22Rv1 (cell line): Measurements from ENCODE around the gene UNC5C.

Source experiments
- H3K27ac ChIP-seq: fragments of 450-650 bp; 2 replicates; pipeline ENCODE4 v1.5.1; 2017
- CTCF ChIP-seq: fragments of 450-650 bp; IDR thresholded peaks from 2 replicates; pipeline ENCODE4 v1.5.1; 2017; ENCODE audit warnings: mild to moderate bottlenecking
- ZFX ChIP-seq: fragments of 450-650 bp; IDR thresholded peaks from 2 replicates; pipeline ENCODE4 v1.6.1; 2017; ENCODE audit warnings: antibody characterized with exemption, borderline replicate concordance

Gene UNC5C

GRCh38 chr4:95537863-95538488 lies 10.8 kb downstream of the UNC5C start:
- H3K27ac ChIP-seq = no peak overlapping the region
- TF ChIP-seq ZFX (no peak), CTCF (no peak)

DNA sequence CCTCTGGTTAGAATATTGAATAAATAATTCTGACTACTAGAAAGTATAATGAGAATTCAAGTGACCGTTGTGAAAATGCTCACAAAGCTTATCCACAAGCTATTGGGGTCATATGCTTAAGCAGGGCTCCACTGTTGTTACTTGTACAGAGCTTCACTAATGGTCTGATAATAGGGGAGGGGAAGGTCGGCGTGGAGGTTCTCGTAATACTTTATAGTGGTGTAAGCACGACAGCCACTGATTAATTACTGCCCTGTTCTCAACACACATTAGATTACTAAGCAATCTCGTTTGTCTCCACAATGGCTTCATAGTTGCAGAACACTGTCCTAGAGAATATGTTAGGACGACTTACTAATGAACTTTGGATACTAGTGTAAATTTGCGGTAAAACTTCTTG lies 11.6 kb downstream of the UNC5C start:
- no peak overlapping the region for H3K27ac ChIP-seq
- TF ChIP-seq CTCF = no peak

GRCh38 chr4:95536650-95537049 lies 12.1 kb downstream of the UNC5C start:
- TF ChIP-seq ZFX (no peak), CTCF (no peak)
- no peak overlapping the region for H3K27ac ChIP-seq

- no peak overlapping the region for H3K27ac ChIP-seq
- no peak for TF ChIP-seq CTCF
Observed at GRCh38 chr4:95535180-95535579, 13.6 kb downstream of the UNC5C start.

- TF ChIP-seq ZFX = no peak
- no peak for TF ChIP-seq CTCF
- no peak overlapping the region for H3K27ac ChIP-seq
Observed at GRCh38 chr4:95534032-95534431, 14.7 kb downstream of the UNC5C start.

DNA sequence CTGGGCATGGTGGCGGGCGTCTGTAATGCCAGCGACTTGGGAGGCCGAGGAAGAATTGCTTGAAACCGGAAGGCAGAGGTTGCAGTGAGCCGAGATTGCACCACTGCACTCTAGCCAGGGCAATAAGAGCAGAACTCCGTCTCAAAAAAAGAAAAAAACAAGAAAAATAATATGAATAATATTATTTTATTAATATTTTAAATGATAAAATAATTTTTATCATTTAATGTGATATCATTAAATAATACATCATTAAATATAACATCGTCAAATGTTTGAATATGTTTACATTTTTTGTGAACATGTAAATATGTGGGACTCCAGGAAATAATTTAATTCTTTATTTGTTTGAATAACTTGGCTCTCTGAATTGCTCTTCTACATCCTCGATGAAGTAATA lies 15.5 kb downstream of the UNC5C start:
- no peak overlapping the region for H3K27ac ChIP-seq
- TF ChIP-seq ZFX (no peak), CTCF (no peak)

DNA sequence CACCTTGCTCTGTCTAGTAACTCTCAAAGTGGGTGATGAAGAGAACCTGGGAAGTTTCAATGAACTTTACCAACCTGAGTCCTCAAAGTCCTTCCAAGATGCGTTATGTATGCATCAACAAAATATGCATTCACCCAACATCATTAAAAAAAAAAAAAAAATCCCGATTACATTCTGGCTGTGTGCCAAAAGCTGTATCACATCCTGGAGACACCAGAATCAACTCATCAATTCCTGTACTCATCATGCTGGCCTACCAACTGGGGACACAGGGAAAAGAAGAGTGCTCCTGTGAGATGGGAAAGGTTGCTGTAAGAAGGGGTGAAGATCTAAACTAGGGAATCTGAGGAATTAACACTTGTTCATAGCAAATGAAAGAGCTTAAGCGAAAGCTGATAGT lies 16.5 kb downstream of the UNC5C start:
- H3K27ac ChIP-seq = no peak overlapping the region
- TF ChIP-seq ZFX (no peak), CTCF (no peak)
